Measurements from ENCODE around the gene LRRC23. TPM values are rescaled to one million over a fixed set of nuclear protein-coding genes. Genes with fewer than 3 reads are reported as not detected.

LRRC23 gene
- total and polyA plus RNA-seq, 2 of the 13 experiments (the other 11 are each of a cell fraction or from before 2014, with no cell fraction given) = 6.0 to 7.8 TPM

GRCh38 chr12:6961695-6962284 lies 57.2 kb downstream of the LRRC23 start (continued):
- TF ChIP-seq, protein P1, sequence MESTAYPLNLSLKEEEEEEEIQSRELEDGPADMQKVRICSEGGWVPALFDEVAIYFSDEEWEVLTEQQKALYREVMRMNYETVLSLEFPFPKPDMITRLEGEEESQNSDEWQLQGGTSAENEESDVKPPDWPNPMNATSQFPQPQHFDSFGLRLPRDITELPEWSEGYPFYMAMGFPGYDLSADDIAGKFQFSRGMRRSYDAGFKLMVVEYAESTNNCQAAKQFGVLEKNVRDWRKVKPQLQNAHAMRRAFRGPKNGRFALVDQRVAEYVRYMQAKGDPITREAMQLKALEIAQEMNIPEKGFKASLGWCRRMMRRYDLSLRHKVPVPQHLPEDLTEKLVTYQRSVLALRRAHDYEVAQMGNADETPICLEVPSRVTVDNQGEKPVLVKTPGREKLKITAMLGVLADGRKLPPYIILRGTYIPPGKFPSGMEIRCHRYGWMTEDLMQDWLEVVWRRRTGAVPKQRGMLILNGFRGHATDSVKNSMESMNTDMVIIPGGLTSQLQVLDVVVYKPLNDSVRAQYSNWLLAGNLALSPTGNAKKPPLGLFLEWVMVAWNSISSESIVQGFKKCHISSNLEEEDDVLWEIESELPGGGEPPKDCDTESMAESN (CRISPR knock-in tag; conservative IDR thresholded peaks at IDR 0.05) = peak; percentile 45; the same call in 1 of the 2 replicates
- TF ChIP-seq POLR2A (IDR thresholded peaks at IDR 0.05; ENCODE audit: insufficient read depth in 1 of 2, low read depth in 2 of 2, low read length in 2 of 2) (0 out of 4 replicates have a peak, but pooled peaks of 1 of the 2 experiments have one; percentile 46), FOXC1 (CRISPR knock-in tag; IDR thresholded peaks at IDR 0.05; ENCODE audit: borderline replicate concordance) (no peak), THAP11 (CRISPR knock-in tag; IDR thresholded peaks at IDR 0.05) (peak; percentile 41; the same call in 1 of the 2 replicates), CSRNP2 (CRISPR knock-in tag; conservative IDR thresholded peaks at IDR 0.05; ENCODE audit: low read depth) (no peak), ZNF18 (CRISPR knock-in tag; IDR thresholded peaks at IDR 0.05; ENCODE audit: insufficient replicate concordance) (peak; percentile 61), RFX1 (IDR thresholded peaks at IDR 0.05) (no peak), SP2 (CRISPR knock-in tag; IDR thresholded peaks at IDR 0.05) (no peak), ZNF740 (CRISPR knock-in tag; IDR thresholded peaks at IDR 0.05) (no peak), SMAD9 (CRISPR knock-in tag; IDR thresholded peaks at IDR 0.05) (no peak), ZNF10 (CRISPR knock-in tag; IDR thresholded peaks at IDR 0.05; ENCODE audit: borderline replicate concordance, low read depth) (no peak), DNMT1 (CRISPR knock-in tag; IDR thresholded peaks at IDR 0.05) (no peak), ZNF546 (CRISPR knock-in tag; conservative IDR thresholded peaks at IDR 0.05) (no peak), POLR2AphosphoS5 (IDR thresholded peaks at IDR 0.05; ENCODE audit: low read depth, low read length) (0 out of 2 replicates have a peak, but pooled peaks have one; percentile 34), NBN (conservative IDR thresholded peaks at IDR 0.05) (no peak), SP140L (CRISPR knock-in tag; IDR thresholded peaks at IDR 0.05; ENCODE audit: borderline replicate concordance) (no peak), SYNCRIP (IDR thresholded peaks at IDR 0.05; ENCODE audit: insufficient read depth, low read depth, low read length) (no peak), ZNF562 (CRISPR knock-in tag; IDR thresholded peaks at IDR 0.05; ENCODE audit: borderline replicate concordance) (no peak)
